ENCODE data around the gene LTB. TPM values are rescaled to one million over a fixed set of nuclear protein-coding genes. Genes with fewer than 3 reads are reported as not detected.

LTB gene
- total and polyA plus RNA-seq, 9 of the 15 experiments (the other 6 are each of a cell fraction or from before 2014, with no cell fraction given), result 0.07 to 0.51 TPM; not detected in 7

DNA sequence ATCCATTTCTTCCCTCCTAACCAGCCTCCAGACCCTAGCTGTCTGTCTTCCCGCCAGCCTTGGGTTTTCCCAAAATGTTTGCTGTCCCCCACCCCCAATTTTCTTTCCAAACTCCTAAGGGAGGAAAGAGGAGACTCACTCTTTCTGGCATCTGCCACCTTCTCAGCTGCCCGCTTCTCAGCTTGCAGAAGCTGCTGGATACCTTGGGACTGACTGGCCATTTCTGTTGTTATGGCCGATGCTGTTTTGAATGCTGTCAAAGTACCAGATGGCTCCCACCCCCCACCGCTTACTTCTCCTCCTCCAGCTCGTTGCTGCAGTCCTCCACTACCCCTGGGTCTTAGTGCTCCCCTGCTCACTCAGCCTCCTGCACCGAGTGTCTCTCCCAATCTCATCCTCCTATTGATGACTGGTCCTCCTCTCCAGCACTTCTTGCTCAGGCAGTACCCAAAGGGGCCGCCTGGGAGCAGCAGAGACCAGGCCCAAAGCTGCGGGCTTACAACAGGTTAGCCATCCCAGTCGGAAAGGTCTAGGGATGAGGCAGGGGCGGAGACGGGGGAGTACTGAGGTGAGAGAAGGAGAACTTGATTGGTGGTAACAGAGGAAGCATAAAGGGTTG, 35.8 kb downstream of the LTB start, which contains the start of gene ATP6V1G2 (continued):
- TF ChIP-seq ZNF586 (CRISPR knock-in tag; conservative IDR thresholded peaks at IDR 0.05) (no peak), NUFIP1 (IDR thresholded peaks at IDR 0.05; ENCODE audit: partially characterized antibody) (no peak), ARID2 (IDR thresholded peaks at IDR 0.05) (peak; percentile 84), NFIX (CRISPR knock-in tag; IDR thresholded peaks at IDR 0.05; ENCODE audit: low read depth) (no peak), HDAC8 (tag; IDR thresholded peaks at IDR 0.05) (no peak), SNRNP70 (optimal IDR thresholded peaks at IDR 0.05; ENCODE audit: low read depth, low read length) (no peak), JUND (IDR thresholded peaks at IDR 0.05; ENCODE audit: borderline replicate concordance, low read depth, low read length) (peak; percentile 71), JUND (tag; IDR thresholded peaks at IDR 0.05; ENCODE audit: borderline replicate concordance, low read depth, low read length) (no peak; the same call in 2 of the 3 replicates)
- TF ChIP-seq, protein P1, sequence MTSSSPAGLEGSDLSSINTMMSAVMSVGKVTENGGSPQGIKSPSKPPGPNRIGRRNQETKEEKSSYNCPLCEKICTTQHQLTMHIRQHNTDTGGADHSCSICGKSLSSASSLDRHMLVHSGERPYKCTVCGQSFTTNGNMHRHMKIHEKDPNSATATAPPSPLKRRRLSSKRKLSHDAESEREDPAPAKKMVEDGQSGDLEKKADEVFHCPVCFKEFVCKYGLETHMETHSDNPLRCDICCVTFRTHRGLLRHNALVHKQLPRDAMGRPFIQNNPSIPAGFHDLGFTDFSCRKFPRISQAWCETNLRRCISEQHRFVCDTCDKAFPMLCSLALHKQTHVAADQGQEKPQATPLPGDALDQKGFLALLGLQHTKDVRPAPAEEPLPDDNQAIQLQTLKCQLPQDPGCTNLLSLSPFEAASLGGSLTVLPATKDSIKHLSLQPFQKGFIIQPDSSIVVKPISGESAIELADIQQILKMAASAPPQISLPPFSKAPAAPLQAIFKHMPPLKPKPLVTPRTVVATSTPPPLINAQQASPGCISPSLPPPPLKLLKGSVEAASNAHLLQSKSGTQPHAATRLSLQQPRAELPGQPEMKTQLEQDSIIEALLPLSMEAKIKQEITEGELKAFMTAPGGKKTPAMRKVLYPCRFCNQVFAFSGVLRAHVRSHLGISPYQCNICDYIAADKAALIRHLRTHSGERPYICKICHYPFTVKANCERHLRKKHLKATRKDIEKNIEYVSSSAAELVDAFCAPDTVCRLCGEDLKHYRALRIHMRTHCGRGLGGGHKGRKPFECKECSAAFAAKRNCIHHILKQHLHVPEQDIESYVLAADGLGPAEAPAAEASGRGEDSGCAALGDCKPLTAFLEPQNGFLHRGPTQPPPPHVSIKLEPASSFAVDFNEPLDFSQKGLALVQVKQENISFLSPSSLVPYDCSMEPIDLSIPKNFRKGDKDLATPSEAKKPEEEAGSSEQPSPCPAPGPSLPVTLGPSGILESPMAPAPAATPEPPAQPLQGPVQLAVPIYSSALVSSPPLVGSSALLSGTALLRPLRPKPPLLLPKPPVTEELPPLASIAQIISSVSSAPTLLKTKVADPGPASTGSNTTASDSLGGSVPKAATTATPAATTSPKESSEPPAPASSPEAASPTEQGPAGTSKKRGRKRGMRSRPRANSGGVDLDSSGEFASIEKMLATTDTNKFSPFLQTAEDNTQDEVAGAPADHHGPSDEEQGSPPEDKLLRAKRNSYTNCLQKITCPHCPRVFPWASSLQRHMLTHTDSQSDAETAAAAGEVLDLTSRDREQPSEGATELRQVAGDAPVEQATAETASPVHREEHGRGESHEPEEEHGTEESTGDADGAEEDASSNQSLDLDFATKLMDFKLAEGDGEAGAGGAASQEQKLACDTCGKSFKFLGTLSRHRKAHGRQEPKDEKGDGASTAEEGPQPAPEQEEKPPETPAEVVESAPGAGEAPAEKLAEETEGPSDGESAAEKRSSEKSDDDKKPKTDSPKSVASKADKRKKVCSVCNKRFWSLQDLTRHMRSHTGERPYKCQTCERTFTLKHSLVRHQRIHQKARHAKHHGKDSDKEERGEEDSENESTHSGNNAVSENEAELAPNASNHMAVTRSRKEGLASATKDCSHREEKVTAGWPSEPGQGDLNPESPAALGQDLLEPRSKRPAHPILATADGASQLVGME (CRISPR knock-in tag; IDR thresholded peaks at IDR 0.05), result peak; percentile 97
- TF ChIP-seq, protein P2, sequence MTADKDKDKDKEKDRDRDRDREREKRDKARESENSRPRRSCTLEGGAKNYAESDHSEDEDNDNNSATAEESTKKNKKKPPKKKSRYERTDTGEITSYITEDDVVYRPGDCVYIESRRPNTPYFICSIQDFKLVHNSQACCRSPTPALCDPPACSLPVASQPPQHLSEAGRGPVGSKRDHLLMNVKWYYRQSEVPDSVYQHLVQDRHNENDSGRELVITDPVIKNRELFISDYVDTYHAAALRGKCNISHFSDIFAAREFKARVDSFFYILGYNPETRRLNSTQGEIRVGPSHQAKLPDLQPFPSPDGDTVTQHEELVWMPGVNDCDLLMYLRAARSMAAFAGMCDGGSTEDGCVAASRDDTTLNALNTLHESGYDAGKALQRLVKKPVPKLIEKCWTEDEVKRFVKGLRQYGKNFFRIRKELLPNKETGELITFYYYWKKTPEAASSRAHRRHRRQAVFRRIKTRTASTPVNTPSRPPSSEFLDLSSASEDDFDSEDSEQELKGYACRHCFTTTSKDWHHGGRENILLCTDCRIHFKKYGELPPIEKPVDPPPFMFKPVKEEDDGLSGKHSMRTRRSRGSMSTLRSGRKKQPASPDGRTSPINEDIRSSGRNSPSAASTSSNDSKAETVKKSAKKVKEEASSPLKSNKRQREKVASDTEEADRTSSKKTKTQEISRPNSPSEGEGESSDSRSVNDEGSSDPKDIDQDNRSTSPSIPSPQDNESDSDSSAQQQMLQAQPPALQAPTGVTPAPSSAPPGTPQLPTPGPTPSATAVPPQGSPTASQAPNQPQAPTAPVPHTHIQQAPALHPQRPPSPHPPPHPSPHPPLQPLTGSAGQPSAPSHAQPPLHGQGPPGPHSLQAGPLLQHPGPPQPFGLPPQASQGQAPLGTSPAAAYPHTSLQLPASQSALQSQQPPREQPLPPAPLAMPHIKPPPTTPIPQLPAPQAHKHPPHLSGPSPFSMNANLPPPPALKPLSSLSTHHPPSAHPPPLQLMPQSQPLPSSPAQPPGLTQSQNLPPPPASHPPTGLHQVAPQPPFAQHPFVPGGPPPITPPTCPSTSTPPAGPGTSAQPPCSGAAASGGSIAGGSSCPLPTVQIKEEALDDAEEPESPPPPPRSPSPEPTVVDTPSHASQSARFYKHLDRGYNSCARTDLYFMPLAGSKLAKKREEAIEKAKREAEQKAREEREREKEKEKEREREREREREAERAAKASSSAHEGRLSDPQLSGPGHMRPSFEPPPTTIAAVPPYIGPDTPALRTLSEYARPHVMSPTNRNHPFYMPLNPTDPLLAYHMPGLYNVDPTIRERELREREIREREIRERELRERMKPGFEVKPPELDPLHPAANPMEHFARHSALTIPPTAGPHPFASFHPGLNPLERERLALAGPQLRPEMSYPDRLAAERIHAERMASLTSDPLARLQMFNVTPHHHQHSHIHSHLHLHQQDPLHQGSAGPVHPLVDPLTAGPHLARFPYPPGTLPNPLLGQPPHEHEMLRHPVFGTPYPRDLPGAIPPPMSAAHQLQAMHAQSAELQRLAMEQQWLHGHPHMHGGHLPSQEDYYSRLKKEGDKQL (CRISPR knock-in tag; IDR thresholded peaks at IDR 0.05; ENCODE audit: borderline replicate concordance), result no peak
- TF ChIP-seq, protein P3, sequence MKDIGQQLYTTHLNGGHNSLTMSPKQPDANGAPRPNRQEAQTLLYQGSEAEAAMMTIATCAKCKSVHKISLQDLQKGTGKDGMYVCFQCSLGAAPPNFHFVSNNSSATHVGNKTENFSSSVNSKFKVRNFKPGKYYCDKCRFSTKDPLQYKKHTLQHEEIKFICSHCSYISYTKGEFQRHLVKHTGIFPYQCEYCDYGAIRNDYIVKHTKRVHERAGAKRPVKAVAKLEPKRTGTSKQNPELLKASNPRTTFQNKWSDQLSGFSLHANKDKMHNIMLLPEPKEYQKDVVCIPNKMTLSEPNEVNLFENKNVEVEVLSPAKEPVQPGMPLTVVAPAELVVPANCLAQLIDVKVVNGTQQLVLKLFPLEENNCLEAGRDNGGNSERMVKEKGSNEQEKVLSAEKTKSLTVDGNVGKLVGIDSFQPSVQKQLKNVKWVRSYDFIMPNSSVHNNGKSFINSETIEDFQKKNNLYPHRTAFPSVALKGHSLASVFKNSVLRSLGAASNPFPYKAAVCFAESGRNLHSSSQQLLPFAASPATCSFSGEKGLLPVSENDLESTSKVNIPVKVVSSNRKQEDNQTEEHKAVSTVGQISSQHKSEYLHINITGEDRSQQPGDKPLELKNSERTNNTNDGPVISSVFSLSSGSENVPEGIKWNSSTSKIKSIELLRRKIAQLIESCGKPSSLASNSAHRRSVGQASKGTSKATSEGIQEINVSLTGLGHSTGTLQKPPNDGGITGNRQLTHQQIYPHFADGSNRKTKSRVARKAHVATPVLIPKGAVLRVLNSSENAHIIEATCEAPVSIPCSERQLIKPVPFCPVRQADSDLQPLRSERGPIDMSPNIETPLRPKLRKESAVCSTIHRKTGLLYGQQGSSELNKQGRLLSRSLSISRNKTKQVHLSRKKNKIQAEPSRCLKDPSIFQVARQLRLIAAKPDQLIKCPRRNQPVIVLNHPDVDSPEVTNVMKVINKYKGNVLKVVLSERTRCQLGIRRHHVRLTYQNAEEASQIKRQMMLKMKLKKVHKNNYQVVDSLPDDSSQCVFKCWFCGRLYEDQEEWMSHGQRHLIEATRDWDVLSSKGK (CRISPR knock-in tag; IDR thresholded peaks at IDR 0.05), result no peak

All from K562 (cell line).